Esophagus squamous epithelium (tissue), 4 donors: ENCODE results near the gene ATL3.

ENCODE experiments used
- CTCF ChIP-seq, 6 experiments: fragments of 450-650 bp in 4 of 6; fragments of 200-600 bp in 2 of 6; sonication (generic) in 2 of 6; IDR thresholded peaks; one replicate each; pipeline ENCODE4 v1.5.1; 2016 to 2019; ENCODE audit warnings: antibody characterized with exemption in 6 of 6, mild to moderate bottlenecking in 4 of 6, moderate library complexity in 4 of 6
- POLR2A ChIP-seq, 4 donors: fragments of 450-650 bp; IDR thresholded peaks; one replicate each; pipeline ENCODE4 v1.6.1; 2017; ENCODE audit warnings: antibody characterized with exemption in 4 of 4, mild to moderate bottlenecking in 4 of 4, moderate library complexity in 3 of 4

GRCh38 chr11:63719987-63720386, 48.8 kb upstream of the ATL3 start:
- TF ChIP-seq POLR2A (IDR thresholded peaks at IDR 0.05) (no peak), CTCF (IDR thresholded peaks at IDR 0.05) (no peak)
